Right kidney (tissue), 9 donors: ENCODE data around the gene NRL.

Source experiments
- DNase-seq: peaks from one replicate; pipeline ENCODE4 v3.0.0-alpha.2; 2016
- long read RNA-seq, 8 donors: transcript quantifications; one replicate each; lab custom pipeline, GENCODE V29; 2026

Gene NRL
- long read RNA-seq, donor 1, partial matches to known transcripts = 50 of 71 reads
- long read RNA-seq, donor 1, other reads (novel, unspliced or antisense) = 18 of 71 reads
- long read RNA-seq, donor 2, partial matches to known transcripts = 0 of 2 reads
- long read RNA-seq, donor 2, other reads (novel, unspliced or antisense) = 0 of 2 reads
- long read RNA-seq, donor 3, partial matches to known transcripts = 23 of 23 reads
- long read RNA-seq, donor 3, other reads (novel, unspliced or antisense) = 0 of 23 reads
- long read RNA-seq, donor 4, partial matches to known transcripts = 0 of 1 reads
- long read RNA-seq, donor 4, other reads (novel, unspliced or antisense) = 0 of 1 reads
- long read RNA-seq, donor 5, partial matches to known transcripts = 72 of 72 reads
- long read RNA-seq, donor 5, other reads (novel, unspliced or antisense) = 0 of 72 reads
- long read RNA-seq, donor 6, partial matches to known transcripts = 0 of 1 reads
- long read RNA-seq, donor 6, other reads (novel, unspliced or antisense) = 0 of 1 reads
- long read RNA-seq, donor 7 = 0 reads
- long read RNA-seq, donor 8, partial matches to known transcripts = 6 of 20 reads
- long read RNA-seq, donor 8, other reads (novel, unspliced or antisense) = 13 of 20 reads

DNA sequence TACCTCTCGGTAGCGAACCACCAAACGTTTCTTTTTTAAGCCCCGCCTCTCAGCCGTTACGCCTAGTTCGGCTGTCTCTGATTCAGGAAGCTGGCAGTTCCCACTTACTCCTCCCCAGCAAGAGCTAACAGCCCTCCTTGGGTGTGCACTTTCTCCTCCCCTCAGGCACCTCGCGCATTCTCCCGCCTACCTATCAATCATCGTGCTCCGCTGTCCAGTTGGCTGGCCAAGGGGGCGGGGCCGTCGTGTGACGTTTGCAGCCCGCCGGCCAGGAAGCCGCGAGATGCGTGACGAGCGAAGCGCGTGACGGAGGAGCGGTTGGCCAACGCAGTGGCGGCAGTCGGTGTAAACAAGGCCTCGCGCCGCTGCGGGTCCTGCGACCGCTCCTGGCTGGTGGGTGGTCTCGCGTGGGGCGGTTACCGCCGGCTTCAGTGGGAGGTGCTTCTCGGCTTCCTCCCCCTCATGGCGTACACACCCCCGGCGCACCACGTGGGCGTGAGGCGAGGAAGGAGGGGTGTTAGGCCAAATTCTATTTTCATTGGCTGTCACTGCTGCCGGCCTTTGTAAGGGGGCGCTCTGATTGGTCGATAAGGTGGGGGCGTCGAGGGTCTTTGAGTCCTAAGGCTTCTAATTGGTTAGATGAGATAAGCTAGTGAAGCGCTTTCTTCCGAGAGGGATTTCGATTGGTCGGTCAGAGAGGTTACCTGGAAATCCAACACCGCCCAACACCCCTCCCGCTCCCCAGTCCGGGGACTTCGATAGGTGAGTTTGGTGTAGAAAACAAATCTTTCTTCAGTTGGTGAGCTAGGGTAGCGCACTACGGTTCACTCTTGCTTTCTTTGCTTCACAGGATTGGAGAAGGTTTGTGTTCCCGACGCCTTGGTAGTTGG, at the start of gene NRL, which contains the start of gene DCAF11:
NRL (minus strand) TSS at position 418 of the 890 bp plus-strand sequence. CDS start 32,101 bp downstream, outside the sequence.
DCAF11 (plus strand) TSS at position 246 of the 890 bp plus-strand sequence. CDS start 818 bp downstream, outside the sequence.
- peak; percentile 100 for DNase-seq

DNA sequence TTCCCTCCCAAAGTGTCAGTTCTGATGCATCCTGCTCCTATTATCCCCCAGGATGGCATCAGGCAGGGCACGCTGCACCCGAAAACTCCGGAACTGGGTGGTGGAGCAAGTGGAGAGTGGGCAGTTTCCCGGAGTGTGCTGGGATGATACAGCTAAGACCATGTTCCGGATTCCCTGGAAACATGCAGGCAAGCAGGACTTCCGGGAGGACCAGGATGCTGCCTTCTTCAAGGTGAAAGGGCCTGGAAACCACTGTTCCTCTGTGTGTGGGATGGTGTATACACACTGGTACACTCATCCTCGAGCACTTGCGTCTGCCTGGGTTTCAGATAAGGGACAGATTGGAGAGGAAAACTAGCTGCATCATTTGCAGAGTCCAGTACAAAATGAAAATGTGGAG, 47.3 kb upstream of the NRL start:
- no peak for DNase-seq

DNA sequence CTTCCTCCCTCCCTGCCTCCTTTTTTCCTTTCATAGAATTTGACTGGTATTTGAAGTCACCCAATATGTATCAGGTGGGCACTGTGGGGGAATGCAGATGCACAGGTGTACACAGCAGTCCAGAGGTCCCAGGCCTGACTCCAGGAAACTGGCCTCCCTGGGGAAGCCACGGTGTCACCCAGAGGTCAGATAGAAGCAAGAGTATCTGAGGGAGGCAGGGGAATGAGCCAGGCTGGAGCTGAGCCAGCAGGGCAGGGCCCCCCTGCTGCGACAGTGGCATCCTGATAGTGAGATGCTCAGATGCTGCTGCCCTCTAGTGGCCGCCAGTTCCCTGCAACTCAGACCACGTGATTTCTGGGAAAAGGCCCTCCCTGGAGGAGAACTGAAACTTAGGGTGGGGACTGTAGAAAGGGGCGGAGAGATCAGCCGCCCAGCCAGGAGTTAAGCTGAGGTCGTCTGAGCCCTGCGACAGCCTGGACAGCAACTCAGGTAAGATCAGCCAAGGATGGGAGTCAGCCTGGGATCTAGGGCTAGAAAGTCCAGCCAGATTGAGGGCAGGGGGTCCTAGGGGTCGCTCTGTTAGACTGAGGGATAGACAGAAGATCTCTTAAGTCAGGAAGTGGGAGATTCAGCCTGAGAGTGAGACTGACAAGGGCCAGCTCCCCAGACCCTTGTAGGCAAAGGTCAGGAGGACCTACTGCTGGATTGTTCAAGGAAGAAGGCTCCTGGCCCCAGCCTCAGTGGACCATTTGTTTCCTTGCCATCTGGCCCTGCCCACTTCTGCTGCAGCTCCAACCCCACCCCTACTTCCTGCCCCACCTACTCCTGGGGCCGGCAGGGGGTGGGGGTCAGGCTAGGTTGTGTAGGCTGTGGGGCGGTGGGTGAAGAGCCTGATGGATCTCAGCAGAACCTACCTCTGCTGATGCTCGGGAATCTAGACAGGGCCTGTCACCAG, 46.4 kb upstream of the NRL start, which contains the start of gene IRF9:
IRF9 (plus strand) TSS at position 416 of the 955 bp plus-strand sequence. CDS start 880 bp downstream, outside the sequence.
- DNase-seq = peak; percentile 79

DNA sequence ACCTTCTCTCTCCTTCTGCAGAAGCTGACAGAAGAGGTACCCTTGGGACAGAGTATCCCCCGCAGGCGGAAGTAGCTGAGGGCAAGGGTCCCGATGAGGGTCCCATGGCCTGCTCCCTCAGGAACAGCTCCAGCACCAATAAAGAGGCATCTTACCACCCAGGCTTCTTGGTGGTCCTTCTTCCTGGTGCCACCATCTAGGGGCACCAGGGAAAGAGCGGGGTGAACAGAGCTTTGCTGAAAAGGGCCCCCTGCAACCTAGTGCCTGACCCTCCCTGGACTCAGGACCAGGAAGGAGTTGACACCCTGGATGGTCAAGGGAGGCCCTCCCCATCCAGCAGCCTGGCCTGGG, 45.7 kb upstream of the NRL start:
- DNase-seq = no peak

DNA sequence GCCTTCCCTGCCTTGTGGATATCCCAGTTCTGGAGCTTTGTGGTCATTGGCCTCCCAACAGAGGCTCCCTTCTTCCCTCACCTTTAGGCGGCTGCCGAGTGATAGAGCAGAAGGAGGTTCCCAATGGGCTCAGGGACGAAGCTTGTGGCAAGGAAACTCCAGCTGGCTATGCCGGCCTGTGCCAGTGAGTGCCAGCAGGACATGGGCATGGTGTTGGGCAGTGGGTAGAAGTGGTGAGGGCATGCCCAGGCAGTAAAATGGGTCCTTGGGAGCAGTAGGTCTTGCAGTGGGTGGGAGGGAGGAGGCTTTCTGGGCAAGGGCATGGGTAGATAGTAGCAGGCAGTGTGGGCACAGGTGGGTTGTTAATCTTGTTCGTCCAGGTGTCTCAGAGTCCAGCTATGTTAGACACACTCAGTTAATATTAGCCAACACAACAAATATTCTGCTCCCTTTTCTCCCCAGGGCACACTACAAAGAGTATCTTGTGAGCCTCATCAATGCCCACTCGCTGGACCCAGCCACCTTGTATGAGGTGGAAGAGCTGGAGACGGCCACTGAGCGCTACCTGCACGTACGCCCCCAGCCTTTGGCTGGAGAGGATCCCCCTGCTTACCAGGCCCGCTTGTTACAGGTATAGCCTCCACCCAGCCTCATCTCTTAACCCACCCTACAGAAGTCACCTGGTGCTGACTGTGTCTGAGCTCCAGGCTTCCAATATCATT, 45.2 kb upstream of the NRL start:
- no peak for DNase-seq

DNA sequence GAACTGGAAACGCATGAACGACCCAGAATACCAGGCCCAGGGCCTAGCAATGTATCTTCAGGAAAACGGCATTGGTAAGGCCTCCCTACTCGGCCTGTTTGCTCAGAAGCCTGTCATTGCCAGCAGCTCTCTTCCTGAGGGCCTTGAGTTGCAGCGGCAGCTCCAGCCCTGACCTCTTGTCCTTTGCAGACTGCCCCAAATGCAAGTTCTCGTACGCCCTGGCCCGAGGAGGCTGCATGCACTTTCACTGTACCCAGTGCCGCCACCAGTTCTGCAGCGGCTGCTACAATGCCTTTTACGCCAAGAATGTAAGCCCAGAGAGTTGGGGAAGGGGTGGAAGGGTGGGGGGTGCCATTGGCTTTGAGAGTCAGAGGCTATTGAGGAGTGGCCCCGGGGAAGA, 42.6 kb upstream of the NRL start:
- no peak for DNase-seq

DNA sequence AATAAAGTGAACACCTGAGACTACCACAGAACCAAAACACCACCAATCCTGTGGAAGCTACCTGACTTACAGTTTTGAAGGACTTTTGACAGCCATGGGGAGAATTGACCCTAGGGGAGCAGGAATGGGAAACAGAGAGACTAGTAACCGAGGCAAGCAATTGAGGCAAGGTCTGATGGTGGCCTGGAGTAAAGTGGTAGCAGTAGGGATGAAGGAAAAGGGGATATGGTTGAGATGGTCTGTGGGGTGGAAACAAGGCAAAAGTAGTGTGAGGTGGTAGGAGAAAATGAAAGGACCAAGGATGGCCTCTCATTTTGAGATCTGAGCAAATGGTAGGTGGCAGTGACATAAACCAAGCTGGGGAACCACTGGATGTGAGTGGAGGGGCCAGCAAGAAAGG, 42.1 kb upstream of the NRL start:
- no peak for DNase-seq

DNA sequence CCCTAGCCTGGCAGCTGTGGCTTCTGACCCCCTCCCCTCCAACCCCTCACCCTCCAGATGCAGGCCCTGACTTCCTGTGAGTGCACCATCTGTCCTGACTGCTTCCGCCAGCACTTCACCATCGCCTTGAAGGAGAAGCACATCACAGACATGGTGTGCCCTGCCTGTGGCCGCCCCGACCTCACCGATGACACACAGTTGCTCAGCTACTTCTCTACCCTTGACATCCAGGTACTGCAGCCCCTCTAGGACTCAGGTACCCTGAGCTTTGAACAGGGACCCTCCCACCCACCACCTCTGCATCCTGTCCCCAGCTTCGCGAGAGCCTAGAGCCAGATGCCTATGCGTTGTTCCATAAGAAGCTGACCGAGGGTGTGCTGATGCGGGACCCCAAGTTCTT, 40.4 kb upstream of the NRL start:
- no peak for DNase-seq

DNA sequence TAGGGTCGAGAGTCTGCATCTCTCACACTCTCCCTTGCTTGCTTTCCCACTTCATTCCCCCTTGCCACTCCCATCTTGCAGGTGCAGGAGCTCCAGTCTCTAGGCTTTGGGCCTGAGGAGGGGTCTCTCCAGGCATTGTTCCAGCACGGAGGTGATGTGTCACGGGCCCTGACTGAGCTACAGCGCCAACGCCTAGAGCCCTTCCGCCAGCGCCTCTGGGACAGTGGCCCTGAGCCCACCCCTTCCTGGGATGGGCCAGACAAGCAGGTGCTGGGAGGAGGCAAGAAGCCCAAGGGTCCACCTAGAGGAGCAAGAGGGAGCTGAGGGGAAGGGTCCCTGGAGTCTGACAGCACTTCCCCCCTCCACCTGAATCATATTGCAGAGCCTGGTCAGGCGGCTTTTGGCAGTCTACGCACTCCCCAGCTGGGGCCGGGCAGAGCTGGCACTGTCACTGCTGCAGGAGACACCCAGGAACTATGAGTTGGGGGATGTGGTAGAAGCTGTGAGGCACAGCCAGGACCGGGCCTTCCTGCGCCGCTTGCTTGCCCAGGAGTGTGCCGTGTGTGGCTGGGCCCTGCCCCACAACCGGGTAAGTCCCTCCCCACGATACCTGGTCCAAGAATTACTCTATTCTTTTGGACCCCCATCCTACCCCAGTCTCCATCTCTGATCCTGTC, 36.8 kb upstream of the NRL start:
- no peak for DNase-seq

DNA sequence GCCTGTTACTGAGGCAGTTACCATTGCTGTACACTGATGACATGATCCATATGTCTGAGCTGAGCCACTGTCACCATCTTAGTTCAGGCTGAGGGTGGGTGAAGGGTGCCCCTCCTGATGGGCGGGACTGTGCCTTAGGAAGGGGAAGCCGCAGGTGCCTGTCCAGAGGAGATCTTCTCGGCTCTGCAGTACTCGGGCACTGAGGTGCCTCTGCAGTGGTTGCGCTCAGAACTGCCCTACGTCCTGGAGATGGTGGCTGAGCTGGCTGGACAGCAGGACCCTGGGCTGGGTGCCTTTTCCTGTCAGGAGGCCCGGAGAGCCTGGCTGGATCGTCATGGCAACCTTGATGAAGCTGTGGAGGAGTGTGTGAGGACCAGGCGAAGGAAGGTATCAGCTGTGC, 36.2 kb upstream of the NRL start:
- no peak for DNase-seq

DNA sequence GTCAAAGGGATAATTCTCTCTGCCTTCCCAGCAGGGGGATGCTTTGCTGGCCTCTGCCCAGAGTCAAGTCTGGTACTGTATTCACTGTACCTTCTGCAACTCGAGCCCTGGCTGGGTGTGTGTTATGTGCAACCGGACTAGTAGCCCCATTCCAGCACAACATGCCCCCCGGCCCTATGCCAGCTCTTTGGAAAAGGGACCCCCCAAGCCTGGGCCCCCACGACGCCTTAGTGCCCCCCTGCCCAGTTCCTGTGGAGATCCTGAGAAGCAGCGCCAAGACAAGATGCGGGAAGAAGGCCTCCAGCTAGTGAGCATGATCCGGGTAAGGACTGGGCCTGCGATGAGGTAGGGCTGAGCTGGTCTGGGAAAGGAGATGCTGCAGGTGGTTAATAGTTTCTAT, 35.8 kb upstream of the NRL start:
- DNase-seq = no peak

DNA sequence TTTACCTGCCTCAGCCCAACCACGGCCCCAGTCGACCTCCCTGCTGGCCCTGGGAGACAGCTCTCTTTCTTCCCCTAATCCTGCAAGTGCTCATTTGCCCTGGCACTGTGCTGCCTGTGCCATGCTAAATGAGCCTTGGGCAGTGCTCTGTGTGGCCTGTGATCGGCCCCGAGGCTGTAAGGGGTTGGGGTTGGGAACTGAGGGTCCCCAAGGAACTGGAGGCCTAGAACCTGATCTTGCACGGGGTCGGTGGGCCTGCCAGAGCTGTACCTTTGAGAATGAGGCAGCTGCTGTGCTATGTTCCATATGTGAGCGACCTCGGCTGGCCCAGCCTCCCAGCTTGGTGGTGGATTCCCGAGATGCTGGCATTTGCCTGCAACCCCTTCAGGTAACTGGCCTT, 35.3 kb upstream of the NRL start:
- DNase-seq = no peak

DNA sequence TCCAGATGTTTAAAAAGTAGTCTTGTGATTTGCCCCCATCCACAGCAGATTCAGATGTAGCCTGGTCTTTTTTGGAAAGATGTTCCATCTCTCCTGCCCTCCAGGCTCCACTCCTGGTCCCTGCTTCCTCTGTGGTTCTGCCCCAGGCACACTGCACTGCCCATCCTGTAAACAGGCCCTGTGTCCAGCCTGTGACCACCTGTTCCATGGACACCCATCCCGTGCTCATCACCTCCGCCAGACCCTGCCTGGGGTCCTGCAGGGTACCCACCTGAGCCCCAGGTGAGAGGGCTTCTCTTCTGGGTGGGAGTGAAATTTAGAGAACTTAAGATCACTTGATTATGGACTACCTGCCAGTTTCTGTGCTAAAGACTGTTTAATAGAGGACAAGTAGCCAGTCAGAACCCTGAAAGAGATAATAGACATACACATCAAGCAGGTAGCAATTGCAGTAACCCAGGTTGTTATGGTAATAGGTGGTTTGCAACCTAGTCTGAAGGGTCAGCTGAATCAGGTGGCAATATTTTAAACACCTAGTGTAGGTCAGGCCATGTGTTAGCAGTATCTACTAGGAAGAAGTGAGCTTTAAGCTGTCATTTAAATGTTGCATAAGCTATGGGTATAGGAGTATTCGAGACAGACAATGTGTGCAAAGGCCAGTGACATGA, 34.7 kb upstream of the NRL start:
- DNase-seq = no peak

DNA sequence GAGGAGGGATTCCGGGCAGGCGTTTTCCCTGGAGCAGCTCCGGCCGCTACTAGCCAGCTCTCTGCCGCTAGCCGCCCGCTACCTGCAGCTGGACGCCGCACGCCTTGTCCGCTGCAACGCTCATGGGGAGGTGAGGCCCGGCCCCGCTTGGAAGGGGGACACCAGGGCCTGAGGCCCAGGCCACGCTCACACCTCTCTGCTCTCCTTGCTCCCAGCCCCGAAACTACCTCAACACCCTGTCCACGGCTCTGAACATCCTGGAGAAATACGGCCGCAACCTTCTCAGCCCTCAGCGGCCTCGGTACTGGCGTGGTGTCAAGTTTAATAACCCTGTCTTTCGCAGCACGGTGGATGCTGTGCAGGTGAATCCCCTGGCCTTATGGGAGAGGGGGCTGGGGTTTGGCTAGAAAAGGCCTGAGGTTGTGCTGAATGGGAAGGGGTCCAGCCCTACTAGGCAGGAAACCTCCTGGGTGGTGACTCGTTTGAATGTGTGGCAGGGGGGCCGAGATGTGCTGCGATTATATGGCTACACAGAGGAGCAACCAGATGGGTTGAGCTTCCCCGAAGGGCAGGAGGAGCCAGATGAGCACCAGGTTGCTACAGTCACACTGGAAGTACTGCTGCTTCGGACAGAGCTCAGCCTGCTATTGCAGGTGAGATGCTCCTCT, 33.1 kb upstream of the NRL start:
- no peak for DNase-seq

DNA sequence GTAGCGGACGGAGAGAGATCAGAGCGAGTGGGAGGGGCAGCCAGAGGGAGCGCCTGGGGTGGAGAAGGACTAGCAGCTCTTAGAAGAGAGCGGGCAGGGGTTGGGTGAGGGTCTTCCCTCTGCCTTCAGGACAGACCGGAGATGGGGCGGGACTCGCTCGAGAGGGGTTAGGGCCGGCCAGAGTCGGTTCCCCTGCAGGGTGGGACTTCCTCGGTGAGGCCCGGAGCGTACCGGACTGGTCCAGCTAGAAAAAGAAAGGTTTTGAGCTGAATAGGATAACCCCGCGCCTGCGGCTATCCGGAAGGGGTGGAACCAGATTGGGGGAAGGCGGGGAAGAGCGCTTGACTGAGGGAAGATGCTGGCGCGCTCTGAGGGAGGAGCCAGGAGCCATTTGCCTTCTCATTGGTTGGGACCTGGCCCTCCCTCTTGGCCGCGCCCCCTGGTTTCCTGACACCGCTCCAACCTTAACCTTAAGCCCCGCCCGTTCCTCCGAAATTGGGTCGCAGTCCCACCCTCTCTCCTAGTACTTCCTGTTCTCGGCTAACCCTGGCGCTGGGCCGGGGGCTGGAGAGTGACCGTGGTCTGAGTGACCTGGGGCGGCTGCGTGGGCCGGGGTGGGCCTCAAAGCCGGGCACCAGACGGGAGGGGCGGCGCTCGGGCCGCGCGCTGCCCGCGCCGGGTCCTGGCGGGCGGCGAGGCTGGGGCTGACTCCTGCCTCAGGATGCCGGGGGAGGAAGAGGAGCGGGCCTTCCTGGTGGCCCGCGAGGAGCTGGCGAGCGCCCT, 32.4 kb upstream of the NRL start, which contains the start of gene RNF31:
RNF31 (plus strand) TSS at position 521 of the 783 bp plus-strand sequence; CDS start at position 722, 201 bp downstream.
- peak; percentile 98 for DNase-seq

DNA sequence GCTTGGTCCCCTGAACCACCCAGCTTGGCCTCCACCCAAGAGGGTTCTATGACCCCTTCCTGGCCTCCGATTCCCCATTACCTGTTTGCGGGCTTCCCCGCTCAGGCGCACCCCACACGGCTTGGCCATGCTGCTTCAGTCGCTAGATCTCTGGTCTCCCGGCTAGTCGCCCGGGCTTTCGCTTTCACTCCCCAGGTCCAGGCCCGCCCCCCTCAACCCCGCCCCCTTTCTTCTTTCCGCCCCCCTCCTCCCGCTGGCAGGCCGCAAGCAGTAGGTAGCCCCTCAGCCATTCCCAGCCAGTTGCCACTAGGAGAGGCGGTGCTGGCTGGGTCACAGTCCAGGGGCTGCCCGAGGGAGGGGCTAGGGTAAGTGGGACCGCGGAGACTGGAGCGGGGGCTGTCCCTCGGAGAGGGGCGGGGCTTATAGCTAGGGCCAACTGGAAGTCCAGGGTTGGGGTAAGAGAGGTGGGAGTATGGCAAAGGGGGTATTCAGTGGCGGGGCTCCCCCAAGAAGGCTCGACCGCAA, 31.8 kb upstream of the NRL start, which contains the start of gene PSME2:
PSME2 (minus strand) TSS at position 158 of the 525 bp plus-strand sequence; CDS start at position 129, 29 bp downstream.
- peak; percentile 80 for DNase-seq

DNA sequence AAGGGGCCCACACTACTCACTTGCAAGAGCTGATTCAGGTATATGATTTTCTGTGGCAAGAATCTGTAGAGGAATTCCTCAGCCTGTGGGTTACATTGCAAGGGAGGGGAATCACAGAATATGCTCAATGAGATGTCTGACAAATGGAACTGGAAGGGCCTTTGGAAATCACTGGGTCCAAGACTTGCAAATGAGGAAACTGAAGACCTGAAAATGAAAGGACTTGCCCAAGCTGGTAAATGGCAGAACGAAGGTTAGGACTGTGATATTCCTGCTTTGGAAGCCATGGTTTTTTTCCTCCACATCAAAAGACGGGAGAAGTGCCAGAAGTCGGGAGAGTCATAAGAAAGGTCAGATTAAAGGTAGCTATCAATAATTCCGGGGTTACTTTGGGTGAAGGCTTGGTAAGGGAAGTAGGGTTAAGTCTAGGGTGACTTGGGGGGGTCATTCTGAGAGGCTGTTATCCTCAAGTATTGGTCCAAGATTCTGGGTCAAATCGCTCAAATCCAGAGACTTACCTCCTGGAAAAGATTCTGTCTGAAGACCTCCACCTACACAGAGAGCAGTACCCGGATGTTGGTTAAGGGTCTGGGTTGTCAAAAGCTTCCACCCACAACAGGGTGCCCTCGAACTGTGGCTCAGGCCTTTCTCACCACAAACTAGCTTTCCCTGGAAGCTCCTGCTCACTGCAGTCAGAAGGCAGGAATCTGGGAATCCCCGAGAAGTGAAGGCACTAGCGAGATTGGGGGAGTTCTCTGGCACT, 31.1 kb upstream of the NRL start:
- DNase-seq = peak; percentile 80
